H9 (cell line): ENCODE data around the gene ATP2B2. TPM values are rescaled to one million over a fixed set of nuclear protein-coding genes. Genes with fewer than 3 reads are reported as not detected.

Experiments used
- DNase-seq: peaks from one replicate; pipeline ENCODE4 v3.0.0-alpha.2; 2017
- H2AFZ ChIP-seq: one replicate; pipeline ENCODE4 v1.6.1; 2013; ENCODE audit warnings: mild to moderate bottlenecking, low read length, control low read depth, moderate library complexity
- H2AK5ac ChIP-seq: 2 replicates; pipeline ENCODE4 v1.6.1; 2013; ENCODE audit warnings: low read length, control low read depth, mixed read lengths; ENCODE audit not compliant: insufficient read length
- H2BK120ac ChIP-seq: one replicate; pipeline ENCODE4 v1.6.1; 2013; ENCODE audit warnings: low read depth, mild to moderate bottlenecking, low read length, control low read depth, inconsistent platforms; ENCODE audit not compliant: poor library complexity, severe bottlenecking
- H2BK12ac ChIP-seq: 2 replicates; pipeline ENCODE4 v1.6.1; 2013; ENCODE audit warnings: low read length, control low read depth, mixed read lengths, low read depth; ENCODE audit not compliant: insufficient read length
- H2BK15ac ChIP-seq: 2 replicates; pipeline ENCODE4 v1.6.1; 2013; ENCODE audit warnings: low read depth, low read length, control low read depth
- H2BK20ac ChIP-seq: one replicate; pipeline ENCODE4 v1.6.1; 2013; ENCODE audit warnings: low read depth, mild to moderate bottlenecking, low read length, control low read depth, inconsistent platforms; ENCODE audit not compliant: poor library complexity, severe bottlenecking
- H2BK5ac ChIP-seq: 2 replicates; pipeline ENCODE4 v1.6.1; 2013; ENCODE audit warnings: low read length, control low read depth, mixed read lengths; ENCODE audit not compliant: insufficient read length
- H3K14ac ChIP-seq: 2 replicates; pipeline ENCODE4 v1.6.1; 2013; ENCODE audit warnings: low read length, control low read depth; ENCODE audit not compliant: insufficient read depth
- H3K18ac ChIP-seq: 2 replicates; pipeline ENCODE4 v1.6.1; 2013; ENCODE audit warnings: low read depth, mild to moderate bottlenecking, mixed read lengths, low read length, control low read depth; ENCODE audit not compliant: insufficient read length
- H3K23ac ChIP-seq: 2 replicates; pipeline ENCODE4 v1.6.1; 2013; ENCODE audit warnings: low read length, control low read depth, mixed read lengths, low read depth; ENCODE audit not compliant: insufficient read length
- H3K23me2 ChIP-seq: 2 replicates; pipeline ENCODE4 v1.6.1; 2013; ENCODE audit warnings: low read depth, mild to moderate bottlenecking, mixed read lengths, low read length, control low read depth; ENCODE audit not compliant: insufficient read length, poor library complexity, severe bottlenecking
- H3K27ac ChIP-seq: 2 replicates; pipeline ENCODE4 v1.5.1; 2013; ENCODE audit warnings: low read length, control low read depth, mixed read lengths, low read depth; ENCODE audit not compliant: insufficient read length
- H3K27me3 ChIP-seq: 2 replicates; pipeline ENCODE4 v1.6.1; 2013; ENCODE audit warnings: low read length, control low read depth, inconsistent platforms; ENCODE audit not compliant: insufficient read depth
- H3K4ac ChIP-seq: 2 replicates; pipeline ENCODE4 v1.6.1; 2013; ENCODE audit warnings: low read depth, mild to moderate bottlenecking, control low read depth, inconsistent platforms, low read length, moderate library complexity
- H3K4me1 ChIP-seq: 2 replicates; pipeline ENCODE4 v1.6.1; 2013; ENCODE audit warnings: low read length, control low read depth, inconsistent platforms; ENCODE audit not compliant: insufficient read depth
- H3K4me2 ChIP-seq: 2 replicates; pipeline ENCODE4 v1.6.1; 2013; ENCODE audit warnings: low read length, control low read depth, mixed read lengths; ENCODE audit not compliant: insufficient read length, insufficient read depth
- H3K56ac ChIP-seq: 2 replicates; pipeline ENCODE4 v1.6.1; 2013; ENCODE audit warnings: low read depth, mild to moderate bottlenecking, mixed read lengths, low read length, control low read depth; ENCODE audit not compliant: insufficient read length
- H3K79me1 ChIP-seq: 2 replicates; pipeline ENCODE4 v1.6.1; 2013; ENCODE audit warnings: low read depth, mild to moderate bottlenecking, moderate library complexity, low read length, control low read depth, inconsistent platforms; ENCODE audit not compliant: insufficient read depth, poor library complexity, severe bottlenecking
- H3K79me2 ChIP-seq: 2 replicates; pipeline ENCODE4 v1.6.1; 2013; ENCODE audit warnings: low read length, control low read depth, inconsistent platforms; ENCODE audit not compliant: insufficient read depth
- H3K9ac ChIP-seq: 2 replicates; pipeline ENCODE4 v1.6.1; 2013; ENCODE audit warnings: low read length, control low read depth, mixed read lengths; ENCODE audit not compliant: insufficient read length; ENCODE audit errors: extremely low read depth
- H3K9me3 ChIP-seq: one replicate; pipeline ENCODE4 v1.6.1; 2013; ENCODE audit warnings: low read depth, low read length, inconsistent platforms; ENCODE audit not compliant: control insufficient read depth
- H3T11ph ChIP-seq: one replicate; pipeline ENCODE4 v1.6.1; 2013; ENCODE audit warnings: mild to moderate bottlenecking, low read length, control low read depth, inconsistent platforms
- H4K20me1 ChIP-seq: one replicate; pipeline ENCODE4 v1.6.1; 2013; ENCODE audit not compliant: control insufficient read depth, insufficient read length, insufficient read depth
- H4K5ac ChIP-seq: 2 replicates; pipeline ENCODE4 v1.6.1; 2013; ENCODE audit warnings: low read depth, mild to moderate bottlenecking, mixed read lengths, low read length, control low read depth; ENCODE audit not compliant: insufficient read length
- H4K8ac ChIP-seq: replicated peaks from 2 replicates; pipeline ENCODE4 v1.6.1; 2013; ENCODE audit warnings: low read length, control low read depth, mixed read lengths, low read depth; ENCODE audit not compliant: insufficient read length
- H4K91ac ChIP-seq: 2 replicates; pipeline ENCODE4 v1.6.1; 2013; ENCODE audit warnings: low read depth, mild to moderate bottlenecking, moderate library complexity, mixed read lengths, low read length, control low read depth; ENCODE audit not compliant: insufficient read length
- H3K27ac Mint-ChIP-seq, 3 experiments: 2 replicates in 2 of 3; 3 replicates in 1 of 3; pipeline ENCODE4 v1.8.0; 2020 to 2021; ENCODE audit warnings: mixed read lengths in 3 of 3, mild to moderate bottlenecking in 1 of 3, moderate library complexity in 1 of 3
- H3K27me3 Mint-ChIP-seq: 2 replicates; pipeline ENCODE4 v1.8.0; 2021; ENCODE audit warnings: low read depth, mild to moderate bottlenecking, moderate library complexity, mixed read lengths
- H3K36me3 Mint-ChIP-seq, 3 experiments: 2 replicates in 2 of 3; 3 replicates in 1 of 3; pipeline ENCODE4 v1.8.0; 2020 to 2021; ENCODE audit warnings: low read depth in 3 of 3, mixed read lengths in 3 of 3; ENCODE audit not compliant: insufficient read depth in 1 of 3
- H3K4me1 Mint-ChIP-seq, 2 experiments: 2 replicates each; pipeline ENCODE4 v1.8.0; 2020; ENCODE audit warnings: mixed read lengths in 2 of 2
- H3K4me3 Mint-ChIP-seq, 2 experiments: 2 replicates in 1 of 2; 3 replicates in 1 of 2; pipeline ENCODE4 v1.8.0; 2020 to 2021; ENCODE audit warnings: mild to moderate bottlenecking in 2 of 2, mixed read lengths in 2 of 2, moderate library complexity in 1 of 2
- H3K9me3 Mint-ChIP-seq, 2 experiments: 2 replicates in 1 of 2; 3 replicates in 1 of 2; pipeline ENCODE4 v1.8.0; 2020; ENCODE audit warnings: mild to moderate bottlenecking in 2 of 2, mixed read lengths in 2 of 2, moderate library complexity in 1 of 2
- CTCF ChIP-seq: fragments of 200-600 bp; sonication (generic); conservative IDR thresholded peaks from 3 replicates; pipeline ENCODE4 v1.8.0; 2021; ENCODE audit warnings: antibody characterized with exemption, mild to moderate bottlenecking
- WGBS: extraction: QIAGEN DNeasy Blood & Tissue Kit; methylation state at CpG from one replicate; pipeline ENCODE4 v1.1.7; 2013; ENCODE audit warnings: missing lambda C conversion rate, low lambda C conversion rate, mixed read lengths; ENCODE audit not compliant: insufficient read length; ENCODE audit errors: extremely low coverage; 5-methylcytosine and 5-hydroxymethylcytosine counted together
- total RNA-seq: library from RNA; stranded (reverse); gene quantifications from 2 replicates; pipeline ENCODE4 v1.2.1, GENCODE V29; 2021

The ATP2B2 gene
- total RNA-seq, 1 experiment from 2014 or later, result 0.33 TPM

DNA sequence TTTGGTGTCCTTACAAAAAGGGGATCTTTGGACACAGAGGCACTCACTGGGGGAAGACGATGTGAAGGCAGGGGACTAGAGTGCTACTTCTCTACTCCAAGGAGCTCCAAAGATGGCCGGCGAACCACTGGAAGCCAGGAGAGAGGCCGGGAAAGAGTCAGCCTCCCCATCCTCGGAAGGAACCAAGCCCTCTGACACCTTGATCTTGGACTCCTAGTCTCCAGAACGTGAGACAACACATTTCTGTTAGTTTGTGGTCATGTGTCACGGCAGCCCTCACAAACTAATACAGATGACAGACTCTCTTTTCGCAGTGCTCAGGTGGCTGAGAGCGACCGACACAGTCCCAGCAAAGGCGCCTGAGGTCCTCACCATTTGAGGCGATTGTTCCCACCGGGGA is 24.4 kb upstream of the ATP2B2 start:
- no peaks in the 10 kb centered on the region for H3K36me3 Mint-ChIP-seq
- H3K27ac ChIP-seq, result no peak overlapping the region
- H4K91ac ChIP-seq, result no peak overlapping the region
- H3K79me2 ChIP-seq, result no peaks in the 10 kb centered on the region
- no peak overlapping the region for H3T11ph ChIP-seq
- H3K4me3 Mint-ChIP-seq, result no peak overlapping the region
- H3K23ac ChIP-seq, result no peak overlapping the region
- no peak overlapping the region for H3K27ac Mint-ChIP-seq
- peaks cover 10% of the 10 kb centered on the region for H3K27me3 Mint-ChIP-seq
- no peaks in the 10 kb centered on the region for H3K9me3 Mint-ChIP-seq
- H2BK5ac ChIP-seq, result no peak overlapping the region
- H3K4me2 ChIP-seq, result no peak overlapping the region
- H3K9me3 ChIP-seq, result no peaks in the 10 kb centered on the region
- H3K79me1 ChIP-seq, result no peaks in the 10 kb centered on the region
- no peak for DNase-seq
- no peak overlapping the region for H2BK15ac ChIP-seq
- H3K4me1 ChIP-seq, result no peaks in the 10 kb centered on the region
- WGBS, result no CpG with 5 or more reads among the region's 13 CpGs
- H2BK20ac ChIP-seq, result no peak overlapping the region
- no peak overlapping the region for H3K56ac ChIP-seq
- no peak overlapping the region for H4K5ac ChIP-seq
- H3K9ac ChIP-seq, result no peak overlapping the region
- no peak overlapping the region for H3K18ac ChIP-seq
- H4K20me1 ChIP-seq, result no peaks in the 10 kb centered on the region
- no peaks in the 10 kb centered on the region for H3K23me2 ChIP-seq
- no peak overlapping the region for H4K8ac ChIP-seq
- H3K4me1 Mint-ChIP-seq, result no peaks in the 10 kb centered on the region
- no peak overlapping the region for H3K14ac ChIP-seq
- H2AK5ac ChIP-seq, result no peak overlapping the region
- H2AFZ ChIP-seq, result no peak overlapping the region
- no peak for TF ChIP-seq CTCF
- no peak overlapping the region for H2BK120ac ChIP-seq
- H3K4ac ChIP-seq, result no peak overlapping the region
- H2BK12ac ChIP-seq, result no peak overlapping the region
- no peaks in the 10 kb centered on the region for H3K27me3 ChIP-seq
